ENCODE data around the gene PPP1R37.

PPP1R37 gene

GRCh38 chr19:45071545-45071938, 21.4 kb upstream of the PPP1R37 start:
- no peak for DNase-seq (ENCODE audit: low read depth)

- no peak for DNase-seq (ENCODE audit: low read depth)
Measured at GRCh38 chr19:45071969-45072790, 20.8 kb upstream of the PPP1R37 start.

- no peak for DNase-seq (ENCODE audit: low read depth)
Measured at GRCh38 chr19:45074744-45075300, 18.2 kb upstream of the PPP1R37 start.

- DNase-seq (ENCODE audit: low read depth), result peak; percentile 11
Measured at GRCh38 chr19:45075301-45076028, 17.5 kb upstream of the PPP1R37 start.

GRCh38 chr19:45076029-45076850, 16.7 kb upstream of the PPP1R37 start, which contains the start of gene ZNF296:
ZNF296 (minus strand) TSS chr19:45076478; CDS start chr19:45076373, 105 bp downstream.
- DNase-seq (ENCODE audit: low read depth), result no peak

GRCh38 chr19:45076851-45077730, 15.9 kb upstream of the PPP1R37 start:
- DNase-seq (ENCODE audit: low read depth), result no peak

GRCh38 chr19:45078390-45079062, 14.5 kb upstream of the PPP1R37 start:
- DNase-seq (ENCODE audit: low read depth), result no peak

GRCh38 chr19:45079063-45079910, 13.7 kb upstream of the PPP1R37 start, which contains the start of gene GEMIN7:
GEMIN7 (plus strand) TSS chr19:45079260; CDS start chr19:45090115, 10,855 bp downstream.
- DNase-seq (ENCODE audit: low read depth), result peak; percentile 58

- DNase-seq (ENCODE audit: low read depth), result no peak
Measured at GRCh38 chr19:45079911-45080370, 13.0 kb upstream of the PPP1R37 start.

- no peak for DNase-seq (ENCODE audit: low read depth)
Measured at GRCh38 chr19:45082170-45082569, 10.8 kb upstream of the PPP1R37 start.

GRCh38 chr19:45086480-45086879, 6.5 kb upstream of the PPP1R37 start:
- no peak for DNase-seq (ENCODE audit: low read depth)

GRCh38 chr19:45087531-45087930, 5.4 kb upstream of the PPP1R37 start:
- DNase-seq (ENCODE audit: low read depth), result no peak

GRCh38 chr19:45090034-45090433, 2.9 kb upstream of the PPP1R37 start:
- DNase-seq (ENCODE audit: low read depth), result no peak

- DNase-seq (ENCODE audit: low read depth), result no peak
Measured at GRCh38 chr19:45090606-45091005, 2.4 kb upstream of the PPP1R37 start.

- peak; percentile 98 for DNase-seq (ENCODE audit: low read depth)
Measured at GRCh38 chr19:45091031-45091923, 1.7 kb upstream of the PPP1R37 start.

- DNase-seq (ENCODE audit: low read depth), result no peak
Measured at GRCh38 chr19:45094137-45094536, 1.2 kb downstream of the PPP1R37 start.

GRCh38 chr19:45094707-45095106, 1.7 kb downstream of the PPP1R37 start:
- DNase-seq (ENCODE audit: low read depth), result no peak

Data from amniotic epithelial cell (primary cell).